Stimulated activated naive B cell treated with anti-CD40 and anti-IgM and Interleukin-4, amounts not matched to agents 10 μg/mL and 1 μg/mL and 100 μg/mL, for 72 hours (primary cell): Measurements from ENCODE around the gene LRMDA.

Experiments
- ATAC-seq, 2 donors: fragments of 150-1000 bp; cut with Tn5 transposase; replicated peaks; 2 replicates each; pipeline ENCODE4 v1.10.0; 2021; ENCODE audit warnings: moderate library complexity in 1 of 2
- DNase-seq: peaks from one replicate; pipeline ENCODE4 v3.0.0; 2021
- H3K27ac Mint-ChIP-seq: one replicate; pipeline ENCODE4 v1.8.0; 2022; ENCODE audit warnings: mild to moderate bottlenecking, mixed read lengths
- H3K27me3 Mint-ChIP-seq, 2 donors: one replicate each; pipeline ENCODE4 v1.8.0; 2022; ENCODE audit warnings: mixed read lengths in 2 of 2
- H3K36me3 Mint-ChIP-seq, 2 donors: one replicate each; pipeline ENCODE4 v1.8.0; 2022; ENCODE audit warnings: mixed read lengths in 2 of 2, mild to moderate bottlenecking in 1 of 2
- H3K4me1 Mint-ChIP-seq, 2 donors: one replicate each; pipeline ENCODE4 v1.8.0; 2022; ENCODE audit warnings: mixed read lengths in 2 of 2, mild to moderate bottlenecking in 1 of 2
- H3K4me3 Mint-ChIP-seq, 2 donors: one replicate each; pipeline ENCODE4 v1.8.0; 2022; ENCODE audit warnings: mild to moderate bottlenecking in 2 of 2, mixed read lengths in 2 of 2, moderate library complexity in 1 of 2
- H3K9me3 Mint-ChIP-seq, 2 donors: one replicate each; pipeline ENCODE4 v1.8.0; 2022; ENCODE audit warnings: mixed read lengths in 2 of 2, mild to moderate bottlenecking in 1 of 2

The LRMDA gene

GRCh38 chr10:75632805-75633462, 201.5 kb downstream of the LRMDA start:
- H3K4me1 Mint-ChIP-seq: no peaks in the 10 kb centered on the region
- no peak overlapping the region for H3K4me3 Mint-ChIP-seq
- H3K36me3 Mint-ChIP-seq: no peaks in the 10 kb centered on the region
- H3K27ac Mint-ChIP-seq: no peak overlapping the region
- H3K9me3 Mint-ChIP-seq: no peaks in the 10 kb centered on the region
- ATAC-seq (no peak), DNase-seq (no peak)
- peaks cover 6 to 12% of the 10 kb centered on the region in 2 donors for H3K27me3 Mint-ChIP-seq

- ATAC-seq (no peak), DNase-seq (no peak)
- Mint-ChIP-seq H3K36me3 (no peaks in the 10 kb centered on the region), H3K27ac (no peak overlapping the region), H3K4me1 (no peaks in the 10 kb centered on the region), H3K27me3 (peaks cover 9 to 12% of the 10 kb centered on the region in 2 donors), H3K9me3 (no peaks in the 10 kb centered on the region), H3K4me3 (no peak overlapping the region)
Observed at GRCh38 chr10:75633568-75633967, 202.1 kb downstream of the LRMDA start.

GRCh38 chr10:75634947-75635346, 203.5 kb downstream of the LRMDA start:
- DNase-seq (no peak), ATAC-seq (no peak)
- no peak overlapping the region for H3K4me3 Mint-ChIP-seq
- peaks cover 15 to 21% of the 10 kb centered on the region in 2 donors for H3K27me3 Mint-ChIP-seq
- H3K9me3 Mint-ChIP-seq: no peaks in the 10 kb centered on the region
- no peaks in the 10 kb centered on the region for H3K4me1 Mint-ChIP-seq
- H3K36me3 Mint-ChIP-seq: no peaks in the 10 kb centered on the region
- no peak overlapping the region for H3K27ac Mint-ChIP-seq

GRCh38 chr10:75638752-75639151, 207.3 kb downstream of the LRMDA start:
- Mint-ChIP-seq H3K9me3 (no peaks in the 10 kb centered on the region), H3K27ac (no peak overlapping the region)

GRCh38 chr10:75639736-75640135, 208.3 kb downstream of the LRMDA start:
- Mint-ChIP-seq H3K4me1 (no peaks in the 10 kb centered on the region), H3K36me3 (no peaks in the 10 kb centered on the region), H3K27me3 (peaks cover 14 to 15% of the 10 kb centered on the region in 2 donors), H3K27ac (no peak overlapping the region), H3K9me3 (no peaks in the 10 kb centered on the region), H3K4me3 (no peak overlapping the region)
- ATAC-seq: no peak
- no peak for DNase-seq

More at GRCh38 chr10:75638752-75639151, 207.3 kb downstream of the LRMDA start:
- H3K4me3 Mint-ChIP-seq: no peak overlapping the region
- no peaks in the 10 kb centered on the region for H3K36me3 Mint-ChIP-seq
- DNase-seq (no peak), ATAC-seq (no peak)
- peaks cover 14 to 15% of the 10 kb centered on the region in 2 donors for H3K27me3 Mint-ChIP-seq
- no peaks in the 10 kb centered on the region for H3K4me1 Mint-ChIP-seq

- no peak for DNase-seq
- H3K36me3 Mint-ChIP-seq: no peaks in the 10 kb centered on the region
- peaks cover 14 to 15% of the 10 kb centered on the region in 2 donors for H3K27me3 Mint-ChIP-seq
- H3K4me1 Mint-ChIP-seq: no peaks in the 10 kb centered on the region
- no peak overlapping the region for H3K4me3 Mint-ChIP-seq
- ATAC-seq: no peak
- no peak overlapping the region for H3K27ac Mint-ChIP-seq
- H3K9me3 Mint-ChIP-seq: no peaks in the 10 kb centered on the region
Observed at GRCh38 chr10:75640381-75640780, 209.0 kb downstream of the LRMDA start.

GRCh38 chr10:75640803-75641202, 209.4 kb downstream of the LRMDA start:
- H3K4me1 Mint-ChIP-seq: no peaks in the 10 kb centered on the region
- ATAC-seq (no peak), DNase-seq (no peak)
- no peaks in the 10 kb centered on the region for H3K36me3 Mint-ChIP-seq
- no peak overlapping the region for H3K27ac Mint-ChIP-seq
- peaks cover 14 to 19% of the 10 kb centered on the region in 2 donors for H3K27me3 Mint-ChIP-seq
- H3K9me3 Mint-ChIP-seq: no peaks in the 10 kb centered on the region
- no peak overlapping the region for H3K4me3 Mint-ChIP-seq

- H3K9me3 Mint-ChIP-seq: no peaks in the 10 kb centered on the region
- DNase-seq: no peak
- no peaks in the 10 kb centered on the region for H3K36me3 Mint-ChIP-seq
- no peak overlapping the region for H3K4me3 Mint-ChIP-seq
- no peak for ATAC-seq
- peaks cover 9 to 12% of the 10 kb centered on the region in 2 donors for H3K27me3 Mint-ChIP-seq
- H3K27ac Mint-ChIP-seq: no peak overlapping the region
- no peaks in the 10 kb centered on the region for H3K4me1 Mint-ChIP-seq
Observed at GRCh38 chr10:75643405-75643804, 212.0 kb downstream of the LRMDA start.

GRCh38 chr10:75643944-75644692, 212.7 kb downstream of the LRMDA start:
- H3K36me3 Mint-ChIP-seq: no peaks in the 10 kb centered on the region
- H3K4me1 Mint-ChIP-seq: no peaks in the 10 kb centered on the region
- DNase-seq: no peak
- H3K27ac Mint-ChIP-seq: no peak overlapping the region
- peaks cover 7 to 12% of the 10 kb centered on the region in 2 donors for H3K27me3 Mint-ChIP-seq
- H3K4me3 Mint-ChIP-seq: no peak overlapping the region
- no peaks in the 10 kb centered on the region for H3K9me3 Mint-ChIP-seq
- no peak for ATAC-seq

- Mint-ChIP-seq H3K27me3 (peaks cover 4 to 6% of the 10 kb centered on the region in 2 donors), H3K27ac (no peak overlapping the region), H3K9me3 (peaks cover 0 to 2% of the 10 kb centered on the region in 2 donors), H3K36me3 (no peaks in the 10 kb centered on the region), H3K4me3 (no peak overlapping the region), H3K4me1 (no peaks in the 10 kb centered on the region)
- DNase-seq (no peak), ATAC-seq (no peak)
Observed at GRCh38 chr10:75645704-75646103, 214.3 kb downstream of the LRMDA start.

- Mint-ChIP-seq H3K9me3 (peaks cover 0 to 2% of the 10 kb centered on the region in 2 donors), H3K36me3 (no peaks in the 10 kb centered on the region), H3K4me3 (no peak overlapping the region), H3K27ac (no peak overlapping the region), H3K4me1 (no peaks in the 10 kb centered on the region), H3K27me3 (peaks cover 4 to 6% of the 10 kb centered on the region in 2 donors)
- ATAC-seq (no peak), DNase-seq (no peak)
Observed at GRCh38 chr10:75646218-75646915, 214.9 kb downstream of the LRMDA start.

GRCh38 chr10:75646916-75647315, 215.5 kb downstream of the LRMDA start:
- Mint-ChIP-seq H3K36me3 (no peaks in the 10 kb centered on the region), H3K27ac (no peak overlapping the region), H3K4me1 (no peaks in the 10 kb centered on the region), H3K4me3 (no peak overlapping the region), H3K9me3 (peaks cover 0 to 2% of the 10 kb centered on the region in 2 donors), H3K27me3 (peaks cover 4 to 6% of the 10 kb centered on the region in 2 donors)
- ATAC-seq: no peak
- DNase-seq: no peak

GRCh38 chr10:75647675-75648074, 216.3 kb downstream of the LRMDA start:
- ATAC-seq (no peak), DNase-seq (no peak)
- no peaks in the 10 kb centered on the region for H3K4me1 Mint-ChIP-seq
- H3K4me3 Mint-ChIP-seq: no peak overlapping the region
- peaks cover 4 to 6% of the 10 kb centered on the region in 2 donors for H3K27me3 Mint-ChIP-seq
- H3K27ac Mint-ChIP-seq: no peak overlapping the region
- H3K36me3 Mint-ChIP-seq: no peaks in the 10 kb centered on the region
- H3K9me3 Mint-ChIP-seq: peaks cover 0 to 2% of the 10 kb centered on the region in 2 donors

- Mint-ChIP-seq H3K27ac (no peak overlapping the region), H3K36me3 (no peaks in the 10 kb centered on the region), H3K4me3 (no peak overlapping the region), H3K27me3 (peaks cover 4 to 6% of the 10 kb centered on the region in 2 donors), H3K9me3 (peaks cover 0 to 2% of the 10 kb centered on the region in 2 donors), H3K4me1 (no peaks in the 10 kb centered on the region)
- DNase-seq (no peak), ATAC-seq (no peak)
Observed at GRCh38 chr10:75648351-75648750, 216.9 kb downstream of the LRMDA start.
